HEK293 (cell line): ENCODE results near the gene PRKAR2B.
A peak's percentile ranks its signal among the peaks of the same experiment; 100 is the strongest.

ENCODE experiments used
- CTCF ChIA-PET: fragments of 350-600 bp; formaldehyde crosslinking; extraction: SDS; loops from one replicate; lab custom pipeline; 2021; ENCODE audit warnings: antibody characterized with exemption; lab: Yijun Ruan, JAX
- POLR2A ChIA-PET: fragments of 300-600 bp; formaldehyde crosslinking; extraction: SDS; loops from one replicate; lab custom pipeline; 2020; ENCODE audit warnings: antibody characterized with exemption, inconsistent platforms; lab: Yijun Ruan, JAX
- H3K27ac ChIP-seq: fragments of 200-500 bp; sonication (Bioruptor generic); 2 replicates; pipeline ENCODE4 v1.5.1; 2014; ENCODE audit warnings: low read depth, low read length, control low read depth, inconsistent platforms; ENCODE audit errors: extremely low read depth
- H3K36me3 ChIP-seq, 2 experiments: fragments of 200-500 bp in 1 of 2; sonication (Bioruptor generic) in 1 of 2; 1 replicate in 1 of 2; 2 replicates in 1 of 2; pipeline ENCODE4 v1.5.1; 2014 to 2017; ENCODE audit warnings: inconsistent platforms in 2 of 2, low read length in 2 of 2; ENCODE audit not compliant: control insufficient read depth in 2 of 2, insufficient read depth in 1 of 2
- H3K4me1 ChIP-seq: fragments of 200-500 bp; sonication (Bioruptor generic); 2 replicates; pipeline ENCODE4 v1.5.1; 2014; ENCODE audit warnings: mild to moderate bottlenecking, low read length, inconsistent platforms; ENCODE audit not compliant: control insufficient read depth, insufficient read depth
- H3K4me3 ChIP-seq: 2 replicates; pipeline ENCODE4 v1.5.1; 2011; ENCODE audit warnings: low read depth, mild to moderate bottlenecking, control low read depth, low read length, moderate library complexity
- H3K9me3 ChIP-seq: fragments of 200-500 bp; sonication (Bioruptor generic); 2 replicates; pipeline ENCODE4 v1.5.1; 2014; ENCODE audit warnings: low read depth, low read length, inconsistent platforms; ENCODE audit not compliant: control insufficient read depth, insufficient read depth
- GLI2 ChIP-seq: fragments of 450-650 bp; formaldehyde crosslinking; IDR thresholded peaks from 2 replicates; pipeline ENCODE4; 2017; ENCODE audit warnings: missing biosample characterization, missing genetic modification characterization, low read depth, borderline replicate concordance
- KLF10 ChIP-seq: fragments of 450-650 bp; IDR thresholded peaks from 2 replicates; pipeline ENCODE4 v1.5.1; 2018; ENCODE audit warnings: missing biosample characterization, mild to moderate bottlenecking, missing genetic modification characterization
- KLF9 ChIP-seq: fragments of 450-650 bp; formaldehyde crosslinking; IDR thresholded peaks from 2 replicates; pipeline ENCODE4 v1.5.1; 2016; ENCODE audit warnings: missing biosample characterization, missing genetic modification characterization, low read depth
- MEIS1 ChIP-seq: sonication (generic); formaldehyde crosslinking; IDR thresholded peaks from 2 replicates; pipeline ENCODE4 v1.8.1; 2022; ENCODE audit warnings: missing genetic modification reagents, mild to moderate bottlenecking, borderline replicate concordance
- OSR2 ChIP-seq: fragments of 450-650 bp; formaldehyde crosslinking; IDR thresholded peaks from 2 replicates; pipeline ENCODE4 v1.5.1; 2016; ENCODE audit warnings: missing biosample characterization, missing genetic modification characterization
- PRDM2 ChIP-seq: fragments of 450-650 bp; formaldehyde crosslinking; IDR thresholded peaks from 2 replicates; pipeline ENCODE4 v1.5.1; 2016; ENCODE audit warnings: missing biosample characterization, missing genetic modification characterization, borderline replicate concordance
- REPIN1 ChIP-seq: fragments of 450-650 bp; formaldehyde crosslinking; IDR thresholded peaks from 2 replicates; pipeline ENCODE4 v1.5.1; 2017; ENCODE audit warnings: missing biosample characterization, missing genetic modification characterization, low read depth
- SALL2 ChIP-seq: fragments of 450-650 bp; formaldehyde crosslinking; IDR thresholded peaks from 2 replicates; pipeline ENCODE4 v1.5.0; 2017; ENCODE audit warnings: missing biosample characterization, mild to moderate bottlenecking, missing genetic modification characterization, borderline replicate concordance
- TCF7L2 ChIP-seq: IDR thresholded peaks from 2 replicates; pipeline ENCODE4 v1.6.1; 2011; ENCODE audit warnings: low read depth, mild to moderate bottlenecking, inconsistent platforms, low read length, moderate library complexity, borderline replicate concordance
- ZBTB11 ChIP-seq: fragments of 450-650 bp; formaldehyde crosslinking; conservative IDR thresholded peaks from 2 replicates; pipeline ENCODE4 v1.5.1; 2016; ENCODE audit warnings: low read depth, missing biosample characterization, missing genetic modification characterization
- ZBTB21 ChIP-seq: fragments of 450-650 bp; formaldehyde crosslinking; IDR thresholded peaks from 2 replicates; pipeline ENCODE4 v1.5.1; 2017; ENCODE audit warnings: missing biosample characterization, missing genetic modification characterization
- ZFP37 ChIP-seq: fragments of 450-650 bp; formaldehyde crosslinking; IDR thresholded peaks from 2 replicates; pipeline ENCODE4 v1.5.1; 2016; ENCODE audit warnings: missing biosample characterization, missing genetic modification characterization
- ZIC2 ChIP-seq: fragments of 450-650 bp; formaldehyde crosslinking; IDR thresholded peaks from 2 replicates; pipeline ENCODE4 v1.5.1; 2016; ENCODE audit warnings: missing biosample characterization, missing genetic modification characterization
- ZNF239 ChIP-seq: fragments of 450-650 bp; formaldehyde crosslinking; IDR thresholded peaks from 2 replicates; pipeline ENCODE4 v1.5.1; 2016; ENCODE audit warnings: missing biosample characterization, missing genetic modification characterization
- ZNF24 ChIP-seq: fragments of 450-650 bp; formaldehyde crosslinking; IDR thresholded peaks from 2 replicates; pipeline ENCODE4 v1.5.1; 2016; ENCODE audit warnings: missing biosample characterization, missing genetic modification characterization
- ZNF266 ChIP-seq: fragments of 450-650 bp; formaldehyde crosslinking; IDR thresholded peaks from 2 replicates; pipeline ENCODE4 v1.5.1; 2016; ENCODE audit warnings: missing biosample characterization, missing genetic modification characterization, low read depth
- ZNF362 ChIP-seq: fragments of 450-650 bp; formaldehyde crosslinking; IDR thresholded peaks from 2 replicates; pipeline ENCODE4 v1.5.1; 2016; ENCODE audit warnings: missing biosample characterization, missing genetic modification characterization
- ZNF404 ChIP-seq: fragments of 450-650 bp; formaldehyde crosslinking; IDR thresholded peaks from 2 replicates; pipeline ENCODE4 v1.5.1; 2017; ENCODE audit warnings: missing biosample characterization, missing genetic modification characterization
- ZNF558 ChIP-seq: fragments of 450-650 bp; formaldehyde crosslinking; IDR thresholded peaks from 2 replicates; pipeline ENCODE4 v1.5.1; 2016; ENCODE audit warnings: missing biosample characterization, missing genetic modification characterization
- ZNF626 ChIP-seq: fragments of 450-650 bp; sonication (Bioruptor Pico); formaldehyde crosslinking; IDR thresholded peaks from 2 replicates; pipeline ENCODE4 v1.5.1; 2018; ENCODE audit warnings: missing biosample characterization, missing genetic modification characterization, inconsistent platforms
- ZNF629 ChIP-seq: fragments of 450-650 bp; formaldehyde crosslinking; IDR thresholded peaks from 2 replicates; pipeline ENCODE4 v1.5.1; 2017; ENCODE audit warnings: missing biosample characterization, missing genetic modification characterization
- ZNF677 ChIP-seq: fragments of 450-650 bp; IDR thresholded peaks from 2 replicates; pipeline ENCODE4 v1.5.0; 2018; ENCODE audit warnings: missing biosample characterization, mild to moderate bottlenecking, missing genetic modification characterization, moderate library complexity
- ZNF792 ChIP-seq: fragments of 450-650 bp; formaldehyde crosslinking; IDR thresholded peaks from 2 replicates; pipeline ENCODE4 v1.5.1; 2016; ENCODE audit warnings: missing biosample characterization, missing genetic modification characterization
- ZXDB ChIP-seq: fragments of 450-650 bp; formaldehyde crosslinking; IDR thresholded peaks from 2 replicates; pipeline ENCODE4 v1.5.1; 2016; ENCODE audit warnings: missing biosample characterization, missing genetic modification characterization

The PRKAR2B gene

GRCh38 chr7:107167483-107168232 is 123.2 kb downstream of the PRKAR2B start (continued):
- TF ChIP-seq ZNF404 (tag by site-specific recombination) (no peak), REPIN1 (no peak), ZIC2 (tag by site-specific recombination) (no peak), ZNF24 (no peak; the same call in 1 of the 2 replicates), ZNF792 (tag by site-specific recombination) (no peak), PRDM2 (tag by site-specific recombination) (no peak), ZFP37 (tag by site-specific recombination) (peak; percentile 92)

- peak within 1 kb of the TSS; percentile 91 for H3K4me3 ChIP-seq
- H3K36me3 ChIP-seq: no peaks in the 10 kb centered on the region
- ChIA-PET CTCF (interaction anchor here (0.6 to 1.7 kb wide), 5 partner anchors 20 to 575 kb away, joined by 3 to 6 read pairs (median 4); no protein-coding TSS in a partner anchor), POLR2A (interaction anchor here (0.6 to 2.6 kb wide), 11 partner anchors 13 to 1637 kb away, joined by 3 to 14 read pairs (median 3); partner anchors contain the start of genes CBLL1 and NAMPT)
- H3K9me3 ChIP-seq: no peaks in the 10 kb centered on the region
- H3K4me1 ChIP-seq: peaks cover 3% of the 10 kb centered on the region; the same call in 1 of the 2 replicates
- H3K27ac ChIP-seq: peak within 1 kb of the TSS; percentile 85
- TF ChIP-seq SALL2: no peak
- TF ChIP-seq ZNF362 (tag by site-specific recombination): no peak
- peak; percentile 94 for TF ChIP-seq ZBTB11 (tag by site-specific recombination)
- TF ChIP-seq ZNF629 (tag by site-specific recombination): no peak
- peak; percentile 28; the same call in 1 of the 2 replicates for TF ChIP-seq ZNF558 (tag by site-specific recombination)
- TF ChIP-seq ZNF677 (tag by site-specific recombination): no peak
- no peak for TF ChIP-seq ZNF404 (tag by site-specific recombination)
- TF ChIP-seq ZNF239 (tag by site-specific recombination): no peak
- TF ChIP-seq ZBTB21: no peak
- no peak for TF ChIP-seq TCF7L2
- peak; percentile 63; the same call in 1 of the 2 replicates for TF ChIP-seq KLF10
- TF ChIP-seq MEIS1: no peak
- no peak for TF ChIP-seq GLI2 (tag by site-specific recombination)
- peak; percentile 81 for TF ChIP-seq KLF9 (tag by site-specific recombination)
- TF ChIP-seq ZIC2 (tag by site-specific recombination): peak; percentile 81
- no peak for TF ChIP-seq ZNF266 (tag by site-specific recombination)
- peak; percentile 56 for TF ChIP-seq ZXDB (tag by site-specific recombination)
- TF ChIP-seq OSR2: no peak
- no peak for TF ChIP-seq ZNF626 (tag by site-specific recombination)
Observed at GRCh38 chr7:107168233-107169119, 124.0 kb downstream of the PRKAR2B start, which contains the start of gene HBP1. Gene HBP1 (plus strand): TSS chr7:107169003. CDS start chr7:107179894, 10,891 bp downstream.
